IPS-18c (cell line): ENCODE results near the gene KRT86.
"Not testable (repeated sequence)": the region's sequence is repeated elsewhere in the genome, so short reads cannot be mapped to it uniquely, and the experiment has no call there.

Experiments
- H3K4me3 ChIP-seq: 2 replicates; pipeline ENCODE4 v1.7.0; 2013; ENCODE audit warnings: low read depth, mild to moderate bottlenecking, low read length, moderate library complexity; ENCODE audit not compliant: insufficient read depth
- H3K9me3 ChIP-seq: one replicate; pipeline ENCODE4 v1.6.1; 2013; ENCODE audit warnings: mild to moderate bottlenecking, low read length, moderate library complexity; ENCODE audit not compliant: control insufficient read depth, insufficient read depth

Gene KRT86

GRCh38 chr12:52235822-52236361 is 38.6 kb upstream of the KRT86 start:
- Histone ChIP-seq H3K9me3 (no peaks in the 10 kb centered on the region), H3K4me3 (no peak overlapping the region)

DNA sequence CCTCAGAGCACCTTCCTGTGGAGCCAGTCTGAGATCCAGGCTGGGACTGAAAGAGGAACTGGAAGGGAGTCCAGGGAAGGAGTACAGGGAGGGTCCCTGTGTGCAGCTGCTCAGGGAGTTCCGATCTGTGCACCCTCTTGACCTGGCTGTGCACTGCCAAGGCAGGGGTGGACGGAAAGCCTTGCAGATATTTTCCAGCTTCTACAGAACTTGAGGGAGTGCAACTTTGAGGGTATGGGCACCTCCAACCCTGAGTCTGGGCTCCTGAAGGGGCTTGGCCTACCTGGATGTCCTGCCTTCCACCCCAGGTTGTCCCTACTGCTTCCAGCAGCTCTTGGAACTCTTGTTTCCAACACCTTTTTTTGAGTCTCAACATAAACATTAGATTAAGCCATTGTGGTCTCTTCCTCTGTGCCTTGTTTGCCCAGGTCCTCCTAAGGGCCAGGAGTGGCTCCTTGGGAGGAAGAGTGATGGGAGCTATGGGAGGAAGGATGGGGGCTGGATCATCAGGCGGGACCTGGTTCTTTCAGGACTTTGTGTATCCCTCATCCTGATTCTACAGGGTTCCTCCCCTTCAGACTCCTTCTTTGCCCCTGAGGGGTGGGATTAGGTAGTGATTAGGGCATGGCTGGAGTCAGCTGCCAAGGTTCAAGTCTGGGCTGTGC is 37.9 kb upstream of the KRT86 start:
- Histone ChIP-seq H3K4me3 (no peak overlapping the region), H3K9me3 (no peaks in the 10 kb centered on the region)

DNA sequence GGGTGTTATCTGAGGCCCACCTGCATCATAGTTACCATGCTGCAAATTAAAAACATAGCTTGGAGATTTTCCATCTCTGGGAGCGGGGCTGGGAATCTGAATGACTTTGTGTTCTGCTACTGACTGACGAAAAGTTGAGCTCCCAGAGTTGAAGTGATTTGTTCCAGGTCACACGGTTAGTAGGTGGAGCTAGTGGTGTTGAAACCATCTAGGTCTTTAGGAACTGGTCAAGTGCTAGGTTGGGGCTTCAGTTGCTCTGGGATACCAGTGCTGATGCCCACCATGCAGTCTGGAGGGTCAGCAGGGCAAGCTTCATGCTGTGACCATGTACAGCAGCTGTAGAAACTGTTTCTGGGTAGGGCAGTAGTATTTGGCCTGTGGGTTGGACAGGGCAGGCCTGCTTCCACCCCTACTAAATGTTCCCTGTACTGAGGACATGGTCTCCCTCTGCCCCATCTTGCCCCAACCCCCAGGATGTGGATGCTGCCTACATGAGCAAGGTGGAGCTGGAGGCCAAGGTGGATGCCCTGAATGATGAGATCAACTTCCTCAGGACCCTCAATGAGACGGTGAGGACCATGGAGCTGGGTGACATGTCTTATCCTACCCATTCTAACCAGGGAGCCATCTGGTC is 36.1 kb upstream of the KRT86 start:
- Histone ChIP-seq H3K9me3 (no peaks in the 10 kb centered on the region), H3K4me3 (no peak overlapping the region)

DNA sequence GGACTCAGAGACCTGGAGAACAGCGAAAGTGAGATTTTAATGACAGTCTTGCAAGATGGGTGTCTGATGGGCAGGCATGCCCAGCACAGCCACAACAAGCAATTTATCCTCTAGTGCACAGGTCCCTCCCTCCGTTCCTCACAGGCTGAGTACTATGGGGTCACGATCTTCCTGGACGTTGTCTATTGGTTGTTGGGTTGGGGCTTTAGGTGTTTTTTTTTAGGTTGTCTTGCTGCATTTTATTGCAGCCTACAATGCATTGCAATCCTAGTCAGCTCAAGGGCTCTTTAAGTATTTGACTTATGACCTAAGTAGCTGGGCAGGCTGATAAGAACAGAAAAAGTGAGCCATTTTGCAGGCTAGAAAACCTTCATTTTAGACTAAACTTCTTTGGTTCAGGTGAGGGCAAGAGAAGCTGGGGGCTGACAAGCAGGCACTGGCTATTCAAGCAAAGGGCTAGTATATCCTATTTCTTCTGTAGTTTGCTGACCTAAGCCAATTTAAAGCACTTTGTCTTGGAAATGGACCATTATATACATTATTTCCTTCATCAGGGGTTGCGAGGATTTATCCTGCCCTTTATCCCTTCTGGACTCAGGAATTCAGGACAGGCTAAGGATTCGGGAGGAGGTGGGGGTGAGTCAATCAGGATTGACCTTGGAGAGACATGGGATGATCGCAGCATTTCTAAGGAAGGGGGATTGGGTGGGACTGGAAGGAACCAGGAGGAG is 35.4 kb upstream of the KRT86 start:
- no peak overlapping the region for H3K4me3 ChIP-seq

GRCh38 chr12:52239767-52240166 is 34.7 kb upstream of the KRT86 start:
- no peaks in the 10 kb centered on the region for H3K9me3 ChIP-seq
- no peak overlapping the region for H3K4me3 ChIP-seq

More for the DNA sequence above, 35.4 kb upstream of the KRT86 start:
- no peaks in the 10 kb centered on the region for H3K9me3 ChIP-seq

DNA sequence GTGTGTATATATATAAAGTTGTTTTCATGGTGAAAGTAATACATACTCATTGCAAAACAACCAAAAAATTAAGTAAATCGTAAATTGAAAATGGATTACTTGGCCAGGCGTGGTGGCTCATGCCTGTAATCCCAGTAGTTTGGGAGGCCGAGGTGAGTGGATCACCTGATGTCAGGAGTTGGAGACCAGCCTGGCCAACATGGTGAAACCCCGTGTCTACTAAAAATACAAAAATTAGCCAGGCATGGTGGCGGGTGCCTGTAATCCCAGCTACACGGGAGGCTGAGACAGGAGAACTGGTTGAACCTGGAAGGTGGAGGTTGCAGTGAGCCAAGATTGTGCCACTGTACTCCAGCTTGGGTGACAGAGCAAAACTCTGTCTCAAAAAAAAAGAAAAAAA is 34.2 kb upstream of the KRT86 start:
- H3K9me3 ChIP-seq, H3K4me3 ChIP-seq: not testable (repeated sequence)

DNA sequence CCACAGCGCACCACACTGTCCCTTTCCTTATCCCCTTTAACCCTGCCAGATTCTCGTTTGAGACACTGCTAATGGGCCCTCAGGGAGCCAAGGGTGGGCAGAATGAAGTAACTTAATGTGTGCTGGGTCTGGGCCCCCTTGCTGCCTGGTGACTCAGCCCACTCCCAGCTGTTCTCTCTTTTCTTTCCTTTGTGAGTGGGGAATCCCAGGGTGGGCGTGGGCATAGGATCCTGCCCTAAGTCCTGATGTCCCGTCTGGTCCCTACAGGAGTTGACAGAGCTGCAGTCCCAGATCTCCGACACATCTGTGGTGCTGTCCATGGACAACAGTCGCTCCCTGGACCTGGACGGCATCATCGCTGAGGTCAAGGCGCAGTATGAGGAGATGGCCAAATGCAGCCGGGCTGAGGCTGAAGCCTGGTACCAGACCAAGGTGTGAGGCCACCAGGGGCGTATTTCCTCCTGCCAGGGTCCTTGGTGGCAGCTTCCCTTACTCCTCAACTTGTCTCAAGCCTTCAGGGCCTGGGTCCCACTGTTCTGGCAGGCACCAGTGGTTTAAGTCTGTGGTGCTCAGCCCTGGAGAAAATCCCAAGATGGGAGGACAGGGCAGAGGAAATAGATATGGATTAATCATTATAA is 33.1 kb upstream of the KRT86 start:
- H3K4me3 ChIP-seq: no peak overlapping the region
- no peaks in the 10 kb centered on the region for H3K9me3 ChIP-seq

DNA sequence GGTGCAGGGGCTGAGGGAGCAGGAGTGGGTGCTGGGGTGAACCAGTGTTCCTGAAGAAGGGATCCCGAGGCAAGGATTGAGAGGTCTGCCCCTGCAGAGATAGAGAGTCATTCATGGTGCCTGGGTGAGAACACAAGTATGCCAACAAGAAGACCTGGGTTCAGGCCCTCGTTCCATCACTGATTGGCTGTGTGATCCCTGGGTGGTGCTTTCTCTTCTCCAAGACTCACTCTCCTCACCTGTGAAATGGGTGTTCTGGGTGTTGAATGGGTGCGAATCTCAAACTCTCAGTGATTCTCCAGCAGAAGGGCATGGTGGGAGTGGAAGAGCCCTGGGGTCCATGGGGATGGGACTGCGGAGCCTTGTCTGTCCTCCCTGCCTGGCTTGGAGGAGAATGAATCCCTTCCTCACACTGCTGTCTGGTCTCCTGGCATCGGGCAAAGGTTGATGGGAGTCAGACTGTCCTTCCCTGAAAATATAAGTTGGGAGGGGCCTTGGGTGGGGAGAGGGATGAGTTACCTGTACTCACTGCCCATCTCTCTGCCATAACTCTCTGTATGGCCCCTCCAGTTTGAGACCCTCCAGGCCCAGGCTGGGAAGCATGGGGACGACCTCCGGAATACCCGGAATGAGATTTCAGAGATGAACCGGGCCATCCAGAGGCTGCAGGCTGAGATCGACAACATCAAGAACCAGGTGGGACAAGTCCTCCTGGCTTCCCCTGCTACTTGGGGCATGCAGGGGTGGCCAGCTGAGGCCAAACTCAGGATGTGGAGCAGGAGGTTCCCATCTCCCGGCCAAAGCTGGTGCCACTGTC is 31.8 kb upstream of the KRT86 start:
- H3K4me3 ChIP-seq: no peak overlapping the region
- H3K9me3 ChIP-seq: no peaks in the 10 kb centered on the region

- no peaks in the 10 kb centered on the region for H3K9me3 ChIP-seq
- no peak overlapping the region for H3K4me3 ChIP-seq
Observed at GRCh38 chr12:52243259-52243855, 31.1 kb upstream of the KRT86 start.

- Histone ChIP-seq H3K9me3 (no peaks in the 10 kb centered on the region), H3K4me3 (no peak overlapping the region)
Observed at GRCh38 chr12:52243856-52244614, 30.4 kb upstream of the KRT86 start.

- H3K9me3 ChIP-seq: no peaks in the 10 kb centered on the region
- no peak overlapping the region for H3K4me3 ChIP-seq
Observed at GRCh38 chr12:52244615-52244994, 29.8 kb upstream of the KRT86 start.

DNA sequence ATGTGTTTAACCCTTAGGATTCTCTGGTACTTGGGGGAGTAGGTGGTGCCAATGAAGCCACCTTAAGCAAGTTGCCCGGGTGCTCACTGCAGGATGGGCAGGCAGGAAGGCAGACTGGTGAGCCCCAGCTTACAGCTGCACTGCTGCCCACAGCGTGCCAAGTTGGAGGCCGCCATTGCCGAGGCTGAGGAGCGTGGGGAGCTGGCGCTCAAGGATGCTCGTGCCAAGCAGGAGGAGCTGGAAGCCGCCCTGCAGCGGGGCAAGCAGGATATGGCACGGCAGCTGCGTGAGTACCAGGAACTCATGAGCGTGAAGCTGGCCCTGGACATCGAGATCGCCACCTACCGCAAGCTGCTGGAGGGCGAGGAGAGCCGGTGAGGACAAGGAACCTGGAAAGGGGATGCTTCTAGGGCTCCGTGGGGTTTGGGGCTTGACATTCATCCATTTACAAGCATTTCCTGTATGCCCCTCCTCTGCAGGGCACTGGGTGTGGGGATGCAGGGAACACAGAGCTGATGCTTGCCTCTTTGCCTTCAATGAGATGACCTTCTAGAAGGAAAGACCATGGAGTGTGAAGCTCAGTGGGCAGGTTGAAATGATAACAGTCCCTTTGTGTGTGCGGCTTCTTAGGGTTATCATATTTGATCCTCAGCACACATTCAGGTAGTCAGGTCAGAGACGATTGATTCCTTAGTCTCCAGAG is 29.0 kb upstream of the KRT86 start:
- Histone ChIP-seq H3K9me3 (no peaks in the 10 kb centered on the region), H3K4me3 (no peak overlapping the region)

- no peaks in the 10 kb centered on the region for H3K9me3 ChIP-seq
- H3K4me3 ChIP-seq: no peak overlapping the region
Observed at GRCh38 chr12:52245962-52246569, 28.4 kb upstream of the KRT86 start.

DNA sequence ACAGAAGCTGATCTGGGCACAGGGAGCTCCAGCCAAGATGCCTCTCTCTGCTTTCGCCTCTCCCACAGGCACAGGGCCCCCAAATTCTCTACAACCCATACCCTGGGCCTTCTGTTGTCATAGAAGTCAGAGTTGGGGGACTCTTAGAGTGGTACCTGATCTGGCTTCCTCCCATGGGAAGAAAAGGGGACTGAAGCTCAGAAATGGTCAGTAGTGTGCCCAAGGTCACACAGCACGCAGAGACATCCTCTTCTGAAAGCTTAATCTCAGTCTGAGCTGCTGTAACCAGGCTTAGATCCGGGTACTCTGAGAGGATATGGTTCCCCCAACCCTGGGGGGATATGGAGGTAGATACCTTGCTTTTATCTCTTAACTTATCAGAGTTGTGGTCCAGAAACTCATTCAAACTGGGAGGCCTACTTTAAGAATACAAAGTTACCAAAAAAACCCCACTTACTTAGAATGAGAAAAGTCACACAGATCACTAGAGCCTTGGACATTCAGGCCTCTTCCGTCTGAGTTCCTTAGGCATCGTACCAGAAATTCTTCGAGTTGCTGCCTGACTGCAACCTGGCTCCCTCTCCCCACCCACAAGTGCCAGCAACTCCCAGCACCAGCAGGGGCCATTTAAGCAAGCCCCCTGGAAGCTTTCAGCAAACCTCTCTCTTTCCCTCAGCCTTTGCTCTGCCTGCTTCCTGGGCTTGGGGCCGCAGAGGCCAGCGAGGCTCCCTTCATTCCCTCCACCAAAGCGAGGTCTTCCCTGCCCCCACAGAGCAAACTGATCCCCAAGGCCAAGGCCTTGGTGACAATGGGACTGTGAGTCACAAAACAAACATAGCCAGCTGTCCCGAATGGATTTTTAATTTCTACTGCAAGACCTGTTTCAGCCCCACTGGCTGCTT is 27.5 kb upstream of the KRT86 start:
- H3K4me3 ChIP-seq: no peak overlapping the region
- no peaks in the 10 kb centered on the region for H3K9me3 ChIP-seq
